Activated CD8-positive, alpha-beta T cell treated with anti-CD3 and anti-CD28 coated beads for 36 hours (primary cell): ENCODE results near the gene RTF2. TPM values are rescaled to one million over a fixed set of nuclear protein-coding genes. Genes with fewer than 3 reads are reported as not detected.

Experiments used
- ATAC-seq: fragments of 200-7000 bp; cut with Tn5 transposase; one replicate; pipeline ENCODE4 v1.10.0; 2021; ENCODE audit warnings: mild to moderate bottlenecking, moderate library complexity
- CTCF ChIA-PET: fragments of 350-600 bp; sonication (Branson Sonifier 250); formaldehyde crosslinking; loops from one replicate; lab custom pipeline; 2021; ENCODE audit warnings: antibody characterized with exemption; lab: Charles Lee
- POLR2A ChIA-PET: fragments of 350-600 bp; sonication (Branson Sonifier 250); formaldehyde crosslinking; loops from one replicate; lab custom pipeline; 2021; ENCODE audit warnings: antibody characterized with exemption; lab: Charles Lee
- DNase-seq: peaks from one replicate; pipeline ENCODE4 v3.0.0-alpha.2; 2020
- H3K27ac Mint-ChIP-seq: one replicate; pipeline ENCODE4 v1.8.0; 2021; ENCODE audit warnings: mild to moderate bottlenecking, mixed read lengths
- H3K27me3 Mint-ChIP-seq: one replicate; pipeline ENCODE4 v1.8.0; 2021; ENCODE audit warnings: mixed read lengths
- H3K36me3 Mint-ChIP-seq: one replicate; pipeline ENCODE4 v1.8.0; 2021; ENCODE audit warnings: low read depth, mixed read lengths
- H3K4me1 Mint-ChIP-seq: one replicate; pipeline ENCODE4 v1.8.0; 2021; ENCODE audit warnings: low read depth, mixed read lengths
- H3K4me3 Mint-ChIP-seq: one replicate; pipeline ENCODE4 v1.8.0; 2021; ENCODE audit warnings: mild to moderate bottlenecking, moderate library complexity, mixed read lengths
- H3K9me3 Mint-ChIP-seq: one replicate; pipeline ENCODE4 v1.8.0; 2021; ENCODE audit warnings: mixed read lengths
- intact Hi-C: fragments of 100-400 bp; cut with micrococcal nuclease; formaldehyde crosslinking; loops from one replicate; pipeline ENCODE4 v1.10.0; 2022
- total RNA-seq, 2 experiments: library from RNA; stranded (reverse); gene quantifications; one replicate each; pipeline ENCODE4 v1.2.3, GENCODE V29; 2021
- TF ChIP-seq, protein P1 (sequence below): fragments of 200-600 bp; IDR thresholded peaks from one replicate; pipeline ENCODE4 v1.8.0; 2022; ENCODE audit warnings: antibody characterized with exemption, mild to moderate bottlenecking

Gene RTF2, protein sequence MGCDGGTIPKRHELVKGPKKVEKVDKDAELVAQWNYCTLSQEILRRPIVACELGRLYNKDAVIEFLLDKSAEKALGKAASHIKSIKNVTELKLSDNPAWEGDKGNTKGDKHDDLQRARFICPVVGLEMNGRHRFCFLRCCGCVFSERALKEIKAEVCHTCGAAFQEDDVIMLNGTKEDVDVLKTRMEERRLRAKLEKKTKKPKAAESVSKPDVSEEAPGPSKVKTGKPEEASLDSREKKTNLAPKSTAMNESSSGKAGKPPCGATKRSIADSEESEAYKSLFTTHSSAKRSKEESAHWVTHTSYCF
- 10 to 100 TPM; 72.0 to 76.7 TPM for total RNA-seq

DNA sequence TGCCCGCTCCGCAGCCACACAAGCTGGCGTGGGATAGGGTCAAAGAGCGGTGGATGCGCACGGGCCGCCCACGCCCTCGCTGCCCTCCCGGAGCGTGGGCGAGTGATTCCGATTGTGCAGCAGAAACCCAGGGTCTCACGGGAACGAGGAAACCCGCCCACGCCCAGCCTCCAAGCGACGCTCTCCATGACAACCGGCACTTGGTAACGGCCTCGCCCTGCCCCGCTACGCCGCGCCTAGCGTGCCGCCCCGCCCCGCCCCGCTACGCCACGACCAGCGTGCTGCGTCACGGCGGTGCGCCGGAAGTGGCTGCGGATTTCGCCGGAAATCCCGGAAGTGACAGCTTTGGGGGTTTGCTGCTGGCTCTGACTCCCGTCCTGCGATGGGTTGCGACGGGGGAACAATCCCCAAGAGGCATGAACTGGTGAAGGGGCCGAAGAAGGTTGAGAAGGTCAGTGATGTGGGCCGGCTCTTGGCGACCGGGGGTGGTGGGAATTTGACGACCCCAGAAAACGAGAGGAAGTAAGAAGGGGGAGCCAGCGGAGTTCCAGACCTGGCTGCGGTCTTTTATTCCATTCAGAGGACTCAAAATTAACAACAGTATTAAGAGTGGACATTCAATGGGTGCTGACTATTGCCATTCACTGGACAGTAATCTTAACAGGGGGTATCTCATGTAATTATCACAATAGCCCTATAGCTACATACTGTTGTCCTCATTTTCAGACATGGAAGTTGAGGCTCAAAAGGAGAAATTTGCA lies at the start of gene RTF2:
Gene RTF2, plus strand, starts transcription at position 312 of the 761 bp plus-strand sequence. Its CDS starts 71 bp downstream, at position 383.
- H3K4me1 Mint-ChIP-seq = peaks cover 37% of the 10 kb centered on the region
- no peaks in the 10 kb centered on the region for H3K27me3 Mint-ChIP-seq
- intact Hi-C loops = loop anchor here (5.0 kb wide), 2 partner anchors 56 to 76 kb away; partner anchors contain the start of genes AURKA, CASS4 and CSTF1
- peak within 1 kb of the TSS; percentile 100 for H3K27ac Mint-ChIP-seq
- DNase-seq (peak; percentile 98), ATAC-seq (peak; percentile 98)
- no peaks in the 10 kb centered on the region for H3K9me3 Mint-ChIP-seq
- peak within 1 kb of the TSS; percentile 100 for H3K4me3 Mint-ChIP-seq
- ChIA-PET POLR2A (interaction anchor here (0.7 to 1.9 kb wide), 7 partner anchors 12 to 94 kb away, joined by 3 to 9 read pairs (median 4); partner anchors contain the start of genes AURKA and CSTF1), CTCF (interaction anchor here (0.7 to 2.0 kb wide), 4 partner anchors 29 to 73 kb away, joined by 3 to 8 read pairs (median 3); no protein-coding TSS in a partner anchor)
- peaks cover 14% of the 10 kb centered on the region for H3K36me3 Mint-ChIP-seq
- TF ChIP-seq, protein P1, sequence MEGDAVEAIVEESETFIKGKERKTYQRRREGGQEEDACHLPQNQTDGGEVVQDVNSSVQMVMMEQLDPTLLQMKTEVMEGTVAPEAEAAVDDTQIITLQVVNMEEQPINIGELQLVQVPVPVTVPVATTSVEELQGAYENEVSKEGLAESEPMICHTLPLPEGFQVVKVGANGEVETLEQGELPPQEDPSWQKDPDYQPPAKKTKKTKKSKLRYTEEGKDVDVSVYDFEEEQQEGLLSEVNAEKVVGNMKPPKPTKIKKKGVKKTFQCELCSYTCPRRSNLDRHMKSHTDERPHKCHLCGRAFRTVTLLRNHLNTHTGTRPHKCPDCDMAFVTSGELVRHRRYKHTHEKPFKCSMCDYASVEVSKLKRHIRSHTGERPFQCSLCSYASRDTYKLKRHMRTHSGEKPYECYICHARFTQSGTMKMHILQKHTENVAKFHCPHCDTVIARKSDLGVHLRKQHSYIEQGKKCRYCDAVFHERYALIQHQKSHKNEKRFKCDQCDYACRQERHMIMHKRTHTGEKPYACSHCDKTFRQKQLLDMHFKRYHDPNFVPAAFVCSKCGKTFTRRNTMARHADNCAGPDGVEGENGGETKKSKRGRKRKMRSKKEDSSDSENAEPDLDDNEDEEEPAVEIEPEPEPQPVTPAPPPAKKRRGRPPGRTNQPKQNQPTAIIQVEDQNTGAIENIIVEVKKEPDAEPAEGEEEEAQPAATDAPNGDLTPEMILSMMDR = no peak

DNA sequence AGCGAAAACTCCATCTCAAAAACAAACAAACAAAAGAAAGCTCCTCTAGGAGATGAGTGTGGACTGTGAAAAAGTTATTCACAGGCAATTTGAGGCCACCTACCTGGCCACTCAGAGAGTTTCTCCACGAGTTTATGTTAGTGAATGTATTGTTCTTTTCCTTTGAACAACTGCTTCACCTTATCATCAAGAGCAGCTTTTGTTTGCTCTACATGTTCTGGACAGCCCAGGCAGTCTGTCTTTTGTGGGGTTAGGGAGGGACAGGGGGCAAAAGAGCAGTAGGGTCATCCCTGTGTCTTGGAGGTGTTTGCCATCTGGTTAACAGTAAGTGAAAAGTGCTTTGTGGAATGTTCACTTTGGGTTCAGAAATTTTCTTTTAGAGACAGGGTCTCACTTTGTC lies 48.4 kb upstream of the RTF2 start:
- intact Hi-C loops = no loop called here
- no peak overlapping the region for H3K4me3 Mint-ChIP-seq
- POLR2A ChIA-PET = interaction anchor here (0.6 to 3.9 kb wide), 7 partner anchors 10 to 1863 kb away, joined by 3 to 27 read pairs (median 3); no protein-coding TSS in a partner anchor
- TF ChIP-seq, protein P1 = no peak
- H3K4me1 Mint-ChIP-seq = peaks cover 78% of the 10 kb centered on the region
- DNase-seq (no peak), ATAC-seq (no peak)
- peak overlapping the region; percentile 76 for H3K27ac Mint-ChIP-seq
- CTCF ChIA-PET = no interaction called here
- no peaks in the 10 kb centered on the region for H3K27me3 Mint-ChIP-seq
- no peaks in the 10 kb centered on the region for H3K9me3 Mint-ChIP-seq
- H3K36me3 Mint-ChIP-seq = peaks cover 23% of the 10 kb centered on the region

DNA sequence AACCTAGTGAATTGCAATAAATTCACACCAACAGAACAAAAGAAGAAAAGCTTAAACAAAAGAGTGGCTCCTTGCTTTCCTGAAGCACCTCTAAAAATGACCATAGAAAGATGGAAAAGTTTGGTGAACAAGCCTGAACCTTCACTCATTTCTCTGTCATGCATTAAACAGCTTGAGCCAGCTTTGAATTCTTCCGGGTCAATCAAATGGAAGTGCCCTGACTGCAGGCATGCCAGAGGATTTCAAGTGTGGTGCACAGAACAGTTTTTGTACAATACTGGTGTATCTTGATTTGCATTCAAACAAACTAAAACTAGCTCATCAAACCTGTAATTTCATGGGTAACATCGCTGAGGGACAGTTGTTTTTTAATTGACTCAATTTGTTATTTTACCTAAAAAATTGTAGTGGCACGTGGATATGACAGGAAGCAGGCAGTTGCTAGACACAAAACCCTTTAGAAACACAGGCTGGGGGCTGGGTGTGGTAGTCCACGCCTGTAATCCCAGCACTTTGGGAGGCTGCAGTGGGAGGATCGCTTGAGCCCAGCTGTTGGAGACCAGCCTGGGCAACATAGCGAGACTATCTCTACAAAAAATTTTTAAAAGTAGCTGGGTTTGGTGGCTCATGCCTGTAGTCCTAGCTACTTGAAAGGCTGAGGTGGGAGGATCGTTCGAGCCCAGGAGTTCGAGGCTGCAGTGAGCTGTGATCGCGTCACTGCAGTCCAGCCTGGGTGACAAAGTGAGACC lies 47.3 kb upstream of the RTF2 start:
- Mint-ChIP-seq H3K9me3 (no peaks in the 10 kb centered on the region), H3K36me3 (peaks cover 23% of the 10 kb centered on the region), H3K4me3 (peak overlapping the region; percentile 7), H3K27me3 (no peaks in the 10 kb centered on the region), H3K4me1 (peaks cover 79% of the 10 kb centered on the region), H3K27ac (peak overlapping the region; percentile 76)
- no peak for DNase-seq
- ATAC-seq = no peak
- POLR2A ChIA-PET = interaction anchor here (0.8 to 3.6 kb wide), 6 partner anchors 9 to 23 kb away, joined by 3 to 27 read pairs (median 4); partner anchors contain the start of gene CASS4
- TF ChIP-seq, protein P1 = no peak
- CTCF ChIA-PET = interaction anchor here (0.9 to 3.8 kb wide), 3 partner anchors 8 to 22 kb away, joined by 4 to 17 read pairs (median 4); partner anchors contain the start of gene CASS4
- intact Hi-C loops = no loop called here

DNA sequence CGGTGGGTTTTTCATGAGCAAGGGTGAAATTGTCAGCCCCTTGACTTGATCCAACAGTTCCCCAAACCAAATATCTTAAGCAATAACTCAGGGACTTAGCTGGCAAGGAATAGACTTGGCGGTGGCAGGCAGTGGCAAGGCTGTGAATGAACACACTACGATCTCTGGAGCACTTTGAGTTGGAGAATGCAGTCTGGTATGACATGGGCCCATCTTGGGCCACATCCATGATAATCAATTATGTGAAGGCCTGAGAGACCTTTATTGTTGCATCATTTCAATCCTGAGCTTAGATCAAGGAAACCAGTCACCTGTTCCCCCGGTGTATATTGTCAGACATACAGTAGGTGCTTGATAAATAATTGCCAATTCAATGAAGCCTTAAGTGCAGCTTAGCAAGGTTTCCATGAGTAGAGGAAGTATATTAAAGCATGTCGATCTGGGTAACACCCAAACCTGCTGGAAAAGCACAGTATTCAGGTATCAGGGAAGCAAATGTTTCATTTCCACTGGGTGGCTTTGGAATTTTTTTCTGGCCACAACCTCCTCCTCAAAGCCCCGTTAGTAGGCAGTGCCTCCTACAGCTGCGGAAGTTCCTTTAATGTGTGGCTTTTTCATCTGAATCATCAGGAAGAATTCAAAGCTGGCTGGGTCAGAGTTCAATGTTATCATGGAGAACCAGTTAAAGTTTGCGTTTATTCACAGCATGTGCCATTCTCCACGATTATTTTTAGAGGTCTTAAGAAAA lies 46.2 kb upstream of the RTF2 start:
- peaks cover 19% of the 10 kb centered on the region for H3K36me3 Mint-ChIP-seq

More for the DNA sequence above, 46.2 kb upstream of the RTF2 start:
- Mint-ChIP-seq H3K27me3 (no peaks in the 10 kb centered on the region), H3K9me3 (no peaks in the 10 kb centered on the region), H3K27ac (peak overlapping the region; percentile 76), H3K4me1 (peaks cover 74% of the 10 kb centered on the region), H3K4me3 (peak overlapping the region; percentile 1)
- no peak for DNase-seq
- ChIA-PET POLR2A (interaction anchor here (0.9 kb wide), 2 partner anchors 10 to 15 kb away, joined by 3 to 4 read pairs; no protein-coding TSS in a partner anchor), CTCF (interaction anchor here (1.2 to 3.8 kb wide), 3 partner anchors 10 to 21 kb away, joined by 3 to 17 read pairs (median 4); partner anchors contain the start of gene CASS4)
- intact Hi-C loops = no loop called here
- TF ChIP-seq, protein P1 = no peak
- no peak for ATAC-seq
